Smooth muscle cell (in vitro differentiated cells): ENCODE data around the gene MAP6D1. TPM values are rescaled to one million over a fixed set of nuclear protein-coding genes. Genes with fewer than 3 reads are reported as not detected.
"Not testable (repeated sequence)": the region's sequence is repeated elsewhere in the genome, so short reads cannot be mapped to it uniquely, and the experiment has no call there.

ENCODE experiments used
- DNase-seq: peaks from one replicate; lab custom pipeline; 2025; ENCODE audit not compliant: unreplicated experiment; lab: John Stamatoyannopoulos, UW
- H2AFZ ChIP-seq: fragments of 200-600 bp; sonication (generic); 2 replicates; pipeline ENCODE4 v1.6.0; 2016; ENCODE audit warnings: antibody characterized with exemption, low read depth, mild to moderate bottlenecking
- H3F3A ChIP-seq: fragments of 200-600 bp; sonication (generic); 2 replicates; pipeline ENCODE4 v1.6.0; 2017; ENCODE audit warnings: antibody characterized with exemption, low read depth
- H3K27ac ChIP-seq: fragments of 200-600 bp; sonication (generic); 2 replicates; pipeline ENCODE4 v1.5.1; 2016; ENCODE audit warnings: low read depth, mild to moderate bottlenecking
- H3K27me3 ChIP-seq: fragments of 200-600 bp; sonication (generic); 2 replicates; pipeline ENCODE4 v1.6.1; 2016; ENCODE audit warnings: low read depth, mild to moderate bottlenecking
- H3K36me3 ChIP-seq: fragments of 200-600 bp; sonication (generic); 2 replicates; pipeline ENCODE4 v1.5.1; 2016; ENCODE audit warnings: low read depth
- H3K4me1 ChIP-seq: fragments of 200-600 bp; sonication (generic); 2 replicates; pipeline ENCODE4 v1.5.1; 2016; ENCODE audit warnings: low read depth
- H3K4me2 ChIP-seq: fragments of 200-600 bp; sonication (generic); 2 replicates; pipeline ENCODE4 v1.6.0; 2016; ENCODE audit warnings: mild to moderate bottlenecking
- H3K4me3 ChIP-seq: fragments of 200-600 bp; sonication (generic); 2 replicates; pipeline ENCODE4 v1.5.1; 2016; ENCODE audit warnings: mild to moderate bottlenecking
- H3K79me2 ChIP-seq: fragments of 200-600 bp; sonication (generic); 2 replicates; pipeline ENCODE4 v1.6.0; 2016; ENCODE audit warnings: low read depth, mild to moderate bottlenecking
- H3K9ac ChIP-seq: fragments of 200-600 bp; sonication (generic); 2 replicates; pipeline ENCODE4 v1.6.0; 2016; ENCODE audit warnings: low read depth
- H3K9me3 ChIP-seq: fragments of 200-600 bp; sonication (generic); replicated peaks from 2 replicates; pipeline ENCODE4 v1.5.1; 2016; ENCODE audit warnings: low read depth
- H4K20me1 ChIP-seq: fragments of 200-600 bp; sonication (generic); 2 replicates; pipeline ENCODE4 v1.6.0; 2016; ENCODE audit warnings: low read depth
- CTCF ChIP-seq: fragments of 200-600 bp; sonication (generic); IDR thresholded peaks from 2 replicates; pipeline ENCODE4 v1.5.1; 2017; ENCODE audit warnings: borderline replicate concordance, mild to moderate bottlenecking, antibody characterized with exemption; ENCODE audit not compliant: insufficient read depth, poor library complexity, severe bottlenecking
- WGBS: methylation state at CpG from one replicate; pipeline ENCODE4 v1.1.7; 2016; ENCODE audit warnings: low lambda C conversion rate; 5-methylcytosine and 5-hydroxymethylcytosine counted together
- polyA plus RNA-seq: library from polyadenylated mRNA; unstranded; fragments of >200 nt; fragmentation: Nextera tagmentation; extraction: Ambion mirVana; gene quantifications from 2 replicates; pipeline ENCODE4 v1.2.1, GENCODE V29; 2016
- total RNA-seq: library from RNA; depleted of rRNA; stranded (reverse); fragments of >200 nt; gene quantifications from 2 replicates; pipeline ENCODE4 v1.2.3, GENCODE V29; 2014

MAP6D1 gene
- total and polyA plus RNA-seq, 2 experiments from 2014 or later = 2.4 to 3.8 TPM

GRCh38 chr3:183792976-183793375 lies 32.4 kb downstream of the MAP6D1 start:
- Histone ChIP-seq H3K36me3 (peaks cover 10% of the 10 kb centered on the region), H3K27ac (no peak overlapping the region), H4K20me1 (peaks cover 42% of the 10 kb centered on the region), H3K4me3 (no peak overlapping the region), H3K27me3 (no peaks in the 10 kb centered on the region), H3K9me3 (no peaks in the 10 kb centered on the region), H3K79me2 (no peaks in the 10 kb centered on the region), H3F3A (no peaks in the 10 kb centered on the region), H3K9ac (no peak overlapping the region), H3K4me2 (no peak overlapping the region), H3K4me1 (no peaks in the 10 kb centered on the region), H2AFZ (no peak overlapping the region)
- DNase-seq = no peak
- no peak for TF ChIP-seq CTCF
- WGBS = 96% methylated on average over 6 of the region's 6 CpGs

GRCh38 chr3:183790700-183791099 lies 34.7 kb downstream of the MAP6D1 start:
- Histone ChIP-seq H3K27ac (no peak overlapping the region), H3K4me2 (no peak overlapping the region), H3K79me2 (no peaks in the 10 kb centered on the region), H3K27me3 (no peaks in the 10 kb centered on the region), H3K36me3 (peaks cover 6% of the 10 kb centered on the region), H3K4me3 (no peak overlapping the region), H2AFZ (no peak overlapping the region), H3K4me1 (no peaks in the 10 kb centered on the region), H4K20me1 (peaks cover 44% of the 10 kb centered on the region), H3F3A (no peaks in the 10 kb centered on the region), H3K9ac (no peak overlapping the region), H3K9me3 (no peaks in the 10 kb centered on the region)
- TF ChIP-seq CTCF = no peak
- 99% methylated on average over 16 of the region's 16 CpGs for WGBS
- no peak for DNase-seq

DNA sequence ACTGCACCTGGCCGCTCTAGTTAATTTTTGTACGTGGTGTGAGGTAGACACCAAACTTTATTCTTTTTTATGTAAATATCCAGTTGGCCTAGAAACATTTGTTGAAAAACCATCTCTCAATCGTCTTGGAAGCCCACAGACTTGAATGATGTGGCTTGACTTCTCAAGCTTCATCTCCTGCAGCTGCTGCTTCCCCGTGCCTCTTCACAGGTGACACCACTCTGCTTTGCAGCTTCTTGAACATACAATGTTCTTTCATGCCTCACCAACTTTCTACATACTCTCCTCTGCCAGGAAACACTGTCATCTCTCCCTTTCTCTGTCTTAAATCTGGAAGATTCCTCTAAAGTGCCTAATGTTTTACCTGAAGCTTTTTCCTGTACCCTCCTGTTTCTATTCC lies 35.6 kb downstream of the MAP6D1 start:
- Histone ChIP-seq H3K4me1 (no peaks in the 10 kb centered on the region), H3K79me2 (no peaks in the 10 kb centered on the region), H3K27ac (no peak overlapping the region), H3F3A (no peaks in the 10 kb centered on the region), H4K20me1 (peaks cover 45% of the 10 kb centered on the region), H3K4me2 (no peak overlapping the region), H3K9me3 (no peaks in the 10 kb centered on the region), H3K9ac (no peak overlapping the region), H3K36me3 (peaks cover 6% of the 10 kb centered on the region), H3K27me3 (no peaks in the 10 kb centered on the region), H3K4me3 (no peak overlapping the region), H2AFZ (no peak overlapping the region)
- no peak for TF ChIP-seq CTCF
- 97% methylated on average over 4 of the region's 4 CpGs for WGBS
- no peak for DNase-seq

DNA sequence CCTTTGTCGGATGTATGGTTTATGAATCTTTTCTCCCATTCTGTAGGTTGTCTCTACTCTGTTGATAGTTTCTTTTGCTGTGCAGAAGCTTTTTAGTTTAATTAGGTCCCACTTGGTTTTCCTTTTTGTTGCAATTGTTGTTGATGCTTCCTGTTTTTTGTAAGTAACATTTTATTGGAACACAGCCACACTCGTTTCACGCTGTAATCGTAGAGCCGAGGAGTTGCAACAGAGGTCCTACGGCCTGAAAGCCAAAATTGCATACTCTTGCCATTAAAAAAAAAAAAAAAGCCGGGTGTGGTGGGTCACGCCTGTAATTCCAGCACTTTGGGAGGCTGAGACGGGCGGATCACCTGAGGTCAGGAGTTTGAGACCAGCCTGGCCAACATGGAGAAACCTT lies 40.9 kb downstream of the MAP6D1 start:
- not testable (repeated sequence) for H3K9me3 ChIP-seq, H3K4me1 ChIP-seq, H3K9ac ChIP-seq, H3K27me3 ChIP-seq, H3K79me2 ChIP-seq, H3F3A ChIP-seq, H3K27ac ChIP-seq, H2AFZ ChIP-seq, DNase-seq, H3K4me2 ChIP-seq, H3K4me3 ChIP-seq
- Histone ChIP-seq H3K36me3 (peaks cover 20% of the 10 kb centered on the region), H4K20me1 (peaks cover 42% of the 10 kb centered on the region)
- WGBS = 97% methylated on average over 10 of the region's 10 CpGs
